Measurements from ENCODE around the gene RNF32. TPM values are rescaled to one million over a fixed set of nuclear protein-coding genes. Genes with fewer than 3 reads are reported as not detected.

RNF32 gene
- total and polyA plus RNA-seq, 12 donors = 0.26 to 8.5 (median 0.92) TPM

- H3K4me3 ChIP-seq = no peak overlapping the region
- no peak overlapping the region for H3K27ac ChIP-seq
- no peaks in the 10 kb centered on the region for H3K9me3 ChIP-seq (replicated peaks in 1 of 3)
- TF ChIP-seq CTCF (IDR thresholded peaks at IDR 0.05) = no peak
- no peak for TF ChIP-seq POLR2A (IDR thresholded peaks at IDR 0.05)
- no peaks in the 10 kb centered on the region for H3K36me3 ChIP-seq (replicated peaks in 1 of 2)
- intact Hi-C loops (cut with DNase I) = no loop called here
- peaks cover 0 to 3% of the 10 kb centered on the region in 2 donors for H3K4me1 ChIP-seq (replicated peaks in 1 of 2)
- no peak for DNase-seq
- 82 to 88% (median 85%) methylated on average over 11 of the region's 11 CpGs for WGBS, 4 donors
- no peaks in the 10 kb centered on the region for H3K27me3 ChIP-seq
Observed at GRCh38 chr7:156610601-156611000, 30.0 kb upstream of the RNF32 start.

DNA sequence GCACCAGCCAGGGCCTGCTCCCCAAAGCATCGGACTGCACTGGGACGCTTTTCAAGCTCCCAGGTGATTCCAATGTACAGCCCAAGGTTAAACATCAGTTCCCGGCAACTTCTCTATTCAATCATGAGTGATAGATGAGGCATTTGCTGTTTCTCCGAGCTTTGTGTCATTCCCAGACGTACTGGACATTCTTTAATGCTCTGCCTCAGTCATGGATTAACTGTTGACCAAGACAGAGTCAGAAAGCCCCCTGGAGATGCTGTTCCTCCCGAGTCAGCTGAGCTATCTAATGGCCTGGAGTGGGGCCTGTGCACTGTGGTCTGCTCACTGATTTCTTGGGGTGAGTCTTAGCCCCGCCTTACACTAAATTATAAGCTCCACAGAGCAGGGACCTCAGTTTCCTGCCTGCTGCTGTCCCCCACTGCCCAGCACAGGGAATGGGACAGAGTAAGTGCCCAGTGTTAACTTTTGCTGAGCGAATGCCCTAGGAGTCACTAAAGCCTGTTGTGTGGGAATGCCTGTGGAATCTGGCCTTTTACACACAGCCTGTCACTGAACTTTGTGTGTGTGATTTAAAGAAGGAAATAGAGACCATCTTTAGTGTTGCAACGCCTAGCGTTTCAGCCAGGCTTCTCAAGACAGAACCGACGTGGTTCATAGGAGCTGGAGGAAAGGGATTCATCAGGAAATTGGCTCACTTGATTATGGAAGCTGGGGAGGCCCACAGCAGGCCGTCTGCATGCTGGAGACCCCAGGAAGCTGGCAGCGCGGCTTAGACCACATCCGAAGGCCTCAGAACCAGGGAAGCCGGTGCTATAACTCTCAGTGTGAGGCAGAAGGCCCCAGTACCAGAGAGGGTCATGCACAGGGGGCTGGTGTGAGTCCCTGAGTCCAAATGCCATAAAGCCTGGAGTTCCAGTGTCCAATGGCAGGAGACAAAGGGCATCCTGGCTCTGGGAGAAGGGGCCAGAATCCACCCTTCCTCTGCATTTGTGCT, 29.3 kb upstream of the RNF32 start:
- DNase-seq = no peak
- Histone ChIP-seq H3K4me1 (replicated peaks in 1 of 2) (peaks cover 0 to 3% of the 10 kb centered on the region in 2 donors), H3K27me3 (peaks cover 1% of the 10 kb centered on the region), H3K9me3 (replicated peaks in 1 of 3) (no peaks in the 10 kb centered on the region), H3K4me3 (no peak overlapping the region), H3K36me3 (replicated peaks in 1 of 2) (no peaks in the 10 kb centered on the region), H3K27ac (no peak overlapping the region)
- TF ChIP-seq CTCF (IDR thresholded peaks at IDR 0.05) = no peak
- TF ChIP-seq POLR2A (IDR thresholded peaks at IDR 0.05) = no peak
- intact Hi-C loops (cut with DNase I) = no loop called here
- WGBS, 4 donors = 79 to 85% (median 83%) methylated on average over 16 to 17 of the region's 17 CpGs

- H3K4me1 ChIP-seq (replicated peaks in 1 of 2) = no peaks in the 10 kb centered on the region
- intact Hi-C loops (cut with DNase I) = no loop called here
- WGBS, 4 donors = 78 to 87% (median 82%) methylated on average over 6 to 10 of the region's 10 CpGs
- no peak for TF ChIP-seq CTCF (IDR thresholded peaks at IDR 0.05)
- TF ChIP-seq POLR2A (IDR thresholded peaks at IDR 0.05) = no peak
- no peak overlapping the region for H3K4me3 ChIP-seq
- H3K27me3 ChIP-seq = peaks cover 3% of the 10 kb centered on the region
- no peak for DNase-seq
- H3K36me3 ChIP-seq (replicated peaks in 1 of 2) = no peaks in the 10 kb centered on the region
- no peaks in the 10 kb centered on the region for H3K9me3 ChIP-seq (replicated peaks in 1 of 3)
- no peak overlapping the region for H3K27ac ChIP-seq
Observed at GRCh38 chr7:156612930-156613329, 27.6 kb upstream of the RNF32 start.

GRCh38 chr7:156614434-156615264, 25.9 kb upstream of the RNF32 start:
- WGBS, 4 donors = 76 to 84% (median 82%) methylated on average over 19 of the region's 19 CpGs
- no peak overlapping the region for H3K4me3 ChIP-seq
- H3K27me3 ChIP-seq = peaks cover 3% of the 10 kb centered on the region
- no peak for DNase-seq
- H3K36me3 ChIP-seq (replicated peaks in 1 of 2) = no peaks in the 10 kb centered on the region
- no peaks in the 10 kb centered on the region for H3K4me1 ChIP-seq (replicated peaks in 1 of 2)
- TF ChIP-seq POLR2A (IDR thresholded peaks at IDR 0.05) = no peak
- TF ChIP-seq CTCF (IDR thresholded peaks at IDR 0.05) = no peak
- intact Hi-C loops (cut with DNase I) = no loop called here
- no peak overlapping the region for H3K27ac ChIP-seq
- no peaks in the 10 kb centered on the region for H3K9me3 ChIP-seq (replicated peaks in 1 of 3)
